ENCODE data around the gene HIPK2.
A peak's percentile ranks its signal among the peaks of the same experiment; 100 is the strongest.

HIPK2 gene

DNA sequence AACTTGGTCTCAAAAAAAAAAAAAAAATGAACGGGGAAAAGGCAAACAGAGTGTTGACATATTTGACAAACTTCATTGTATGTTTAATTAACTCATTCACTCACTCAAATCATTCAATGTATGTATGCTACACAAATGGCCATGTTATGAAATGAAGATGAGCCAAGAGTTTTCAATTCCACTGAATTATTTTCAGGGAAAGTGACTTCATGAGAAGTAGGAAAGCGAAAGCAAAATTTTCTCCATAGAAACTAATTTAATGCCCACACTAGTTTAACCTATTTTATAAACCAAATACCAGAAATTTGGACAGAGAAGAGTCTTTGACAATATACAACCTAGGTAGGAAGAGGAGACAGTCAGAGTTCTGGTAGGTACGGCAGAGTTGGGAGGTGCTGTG is 119.5 kb downstream of the HIPK2 start:
- H3K4me3 ChIP-seq (ENCODE audit: low read depth, low read length), result no peak overlapping the region
- no peak for DNase-seq
- H3K27ac ChIP-seq, result no peak overlapping the region
- H3K36me3 ChIP-seq (replicated peaks), result no peaks in the 10 kb centered on the region
- H3K27me3 ChIP-seq (replicated peaks), result no peaks in the 10 kb centered on the region
- in situ Hi-C loops (cut with HindIII; ENCODE audit: low pct_ligation_motif_present, low sequenced_read_pairs), result no loop called here
- TF ChIP-seq, protein P1, sequence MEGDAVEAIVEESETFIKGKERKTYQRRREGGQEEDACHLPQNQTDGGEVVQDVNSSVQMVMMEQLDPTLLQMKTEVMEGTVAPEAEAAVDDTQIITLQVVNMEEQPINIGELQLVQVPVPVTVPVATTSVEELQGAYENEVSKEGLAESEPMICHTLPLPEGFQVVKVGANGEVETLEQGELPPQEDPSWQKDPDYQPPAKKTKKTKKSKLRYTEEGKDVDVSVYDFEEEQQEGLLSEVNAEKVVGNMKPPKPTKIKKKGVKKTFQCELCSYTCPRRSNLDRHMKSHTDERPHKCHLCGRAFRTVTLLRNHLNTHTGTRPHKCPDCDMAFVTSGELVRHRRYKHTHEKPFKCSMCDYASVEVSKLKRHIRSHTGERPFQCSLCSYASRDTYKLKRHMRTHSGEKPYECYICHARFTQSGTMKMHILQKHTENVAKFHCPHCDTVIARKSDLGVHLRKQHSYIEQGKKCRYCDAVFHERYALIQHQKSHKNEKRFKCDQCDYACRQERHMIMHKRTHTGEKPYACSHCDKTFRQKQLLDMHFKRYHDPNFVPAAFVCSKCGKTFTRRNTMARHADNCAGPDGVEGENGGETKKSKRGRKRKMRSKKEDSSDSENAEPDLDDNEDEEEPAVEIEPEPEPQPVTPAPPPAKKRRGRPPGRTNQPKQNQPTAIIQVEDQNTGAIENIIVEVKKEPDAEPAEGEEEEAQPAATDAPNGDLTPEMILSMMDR (IDR thresholded peaks at IDR 0.05; ENCODE audit: low read depth, low read length, missing control alignments), result no peak

DNA sequence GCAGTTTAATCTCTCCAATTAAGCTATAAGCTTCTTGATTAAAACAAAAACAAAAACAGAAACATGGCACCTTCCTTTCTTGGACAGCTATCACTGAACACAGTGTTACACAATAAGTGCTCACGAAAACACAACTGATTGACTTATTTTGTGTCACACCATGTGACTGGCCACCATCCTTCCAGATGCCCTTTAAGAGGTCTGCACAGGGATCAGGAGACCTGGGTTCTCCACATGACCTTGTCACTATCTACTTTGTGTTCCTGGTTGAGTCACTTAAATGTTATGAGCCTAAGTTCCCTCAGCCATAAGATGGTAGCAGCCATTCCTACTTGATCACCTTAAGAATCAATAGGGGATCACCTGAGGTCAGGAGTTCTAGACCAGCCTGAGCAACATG is 120.1 kb downstream of the HIPK2 start:
- in situ Hi-C loops (cut with HindIII; ENCODE audit: low pct_ligation_motif_present, low sequenced_read_pairs), result no loop called here

DNA sequence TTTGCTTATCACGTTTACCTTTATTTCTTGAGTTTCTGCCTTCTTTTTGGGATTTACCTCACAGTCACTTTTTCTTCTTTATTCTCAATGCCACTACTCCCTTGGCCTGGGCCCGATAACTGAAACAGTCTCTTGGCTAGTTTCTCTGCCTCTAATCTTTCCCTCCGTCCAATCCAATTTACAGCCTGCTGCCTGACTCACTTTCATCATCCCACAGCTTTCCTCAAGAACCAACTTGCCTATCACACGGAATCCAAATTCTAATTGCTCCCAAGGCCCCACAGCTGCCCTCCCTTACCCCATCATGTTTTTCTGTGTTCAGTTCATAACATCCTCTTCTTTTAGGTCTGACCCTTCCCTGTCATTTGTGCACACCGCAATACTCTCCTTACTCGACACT is 121.4 kb downstream of the HIPK2 start:
- no peak overlapping the region for H3K27ac ChIP-seq
- DNase-seq, result no peak
- TF ChIP-seq, protein P1 (IDR thresholded peaks at IDR 0.05; ENCODE audit: low read depth, low read length, missing control alignments), result no peak
- no peak overlapping the region for H3K4me3 ChIP-seq (ENCODE audit: low read depth, low read length)
- no peaks in the 10 kb centered on the region for H3K27me3 ChIP-seq (replicated peaks)
- H3K36me3 ChIP-seq (replicated peaks), result no peaks in the 10 kb centered on the region
- in situ Hi-C loops (cut with HindIII; ENCODE audit: low pct_ligation_motif_present, low sequenced_read_pairs), result no loop called here

More for the DNA sequence above, 120.1 kb downstream of the HIPK2 start:
- Histone ChIP-seq H3K27ac (no peak overlapping the region), H3K36me3 (replicated peaks) (no peaks in the 10 kb centered on the region), H3K4me3 (ENCODE audit: low read depth, low read length) (no peak overlapping the region), H3K27me3 (replicated peaks) (no peaks in the 10 kb centered on the region)
- TF ChIP-seq, protein P1 (IDR thresholded peaks at IDR 0.05; ENCODE audit: low read depth, low read length, missing control alignments), result no peak
- no peak for DNase-seq

DNA sequence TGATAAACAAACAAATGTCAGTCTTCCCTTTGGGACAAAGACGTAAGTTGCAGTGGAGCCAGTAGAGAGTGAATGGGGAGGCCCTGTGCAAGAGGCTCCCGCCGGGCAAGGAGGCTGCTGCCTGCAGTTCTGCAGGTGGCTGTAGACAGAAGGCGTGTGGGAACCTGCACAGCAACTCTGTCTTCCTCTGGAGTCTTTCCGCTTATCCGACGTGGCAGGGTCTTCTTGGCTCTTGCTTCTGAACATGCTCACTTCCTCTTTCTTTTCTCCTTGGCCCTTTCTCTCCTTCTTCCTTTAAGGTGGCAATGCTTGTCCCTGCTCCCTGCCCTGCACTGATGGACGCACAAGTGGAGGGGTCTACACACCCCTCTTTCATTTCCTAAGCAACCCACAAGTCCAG is 122.5 kb downstream of the HIPK2 start:
- TF ChIP-seq, protein P1 (IDR thresholded peaks at IDR 0.05; ENCODE audit: low read depth, low read length, missing control alignments), result no peak
- no peaks in the 10 kb centered on the region for H3K27me3 ChIP-seq (replicated peaks)
- no peak overlapping the region for H3K27ac ChIP-seq
- no peak overlapping the region for H3K4me3 ChIP-seq (ENCODE audit: low read depth, low read length)
- in situ Hi-C loops (cut with HindIII; ENCODE audit: low pct_ligation_motif_present, low sequenced_read_pairs), result no loop called here
- DNase-seq, result no peak
- H3K36me3 ChIP-seq (replicated peaks), result no peaks in the 10 kb centered on the region

DNA sequence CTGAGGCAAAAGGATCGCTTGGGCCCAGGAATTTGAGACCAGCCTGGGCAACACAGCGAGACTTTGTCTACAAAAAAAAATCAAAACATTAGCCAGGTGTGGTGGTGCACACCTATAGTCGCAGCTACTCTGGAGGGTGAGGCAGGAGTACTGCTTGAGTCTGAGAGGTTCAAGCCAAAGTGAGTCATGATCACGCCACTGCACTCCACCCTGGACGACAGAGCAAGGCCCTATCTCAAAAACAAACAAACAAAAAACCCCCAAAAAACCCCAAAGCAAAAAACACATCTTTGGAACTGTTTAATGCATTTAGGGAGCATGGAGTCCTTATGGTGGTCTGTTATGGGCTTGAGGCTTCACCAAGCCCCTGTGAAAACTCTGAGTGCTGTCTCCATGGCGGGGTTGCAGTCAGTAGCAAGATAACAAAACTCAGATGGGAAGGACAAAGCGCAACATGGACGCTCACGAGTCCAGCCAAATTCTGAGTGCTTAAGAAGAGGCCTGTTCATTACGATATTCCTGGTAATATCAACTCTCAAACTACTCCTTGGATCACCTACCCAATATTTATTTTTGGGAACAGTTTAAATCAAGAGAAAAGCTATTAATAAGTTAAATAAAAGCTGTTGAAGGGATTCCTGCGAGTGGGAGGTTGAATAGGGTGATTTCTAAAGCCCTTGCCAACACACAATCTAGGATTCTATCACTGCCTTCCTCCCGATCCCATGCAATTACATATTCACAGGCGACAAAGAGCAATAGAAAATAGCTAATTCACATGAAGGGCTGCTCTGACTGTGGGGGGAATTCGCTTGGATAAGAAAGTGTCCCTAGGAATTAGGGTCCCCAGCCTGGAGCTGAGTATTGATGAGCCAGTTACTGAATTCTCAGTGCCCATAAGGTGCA is 123.3 kb downstream of the HIPK2 start:
- no peak overlapping the region for H3K4me3 ChIP-seq (ENCODE audit: low read depth, low read length)
- TF ChIP-seq, protein P1 (IDR thresholded peaks at IDR 0.05; ENCODE audit: low read depth, low read length, missing control alignments), result no peak
- no peak for DNase-seq
- H3K27me3 ChIP-seq (replicated peaks), result no peaks in the 10 kb centered on the region
- H3K27ac ChIP-seq, result peak overlapping the region; percentile 43
- in situ Hi-C loops (cut with HindIII; ENCODE audit: low pct_ligation_motif_present, low sequenced_read_pairs), result no loop called here
- no peaks in the 10 kb centered on the region for H3K36me3 ChIP-seq (replicated peaks)
